Gastrocnemius medialis (tissue), 4 donors: ENCODE results near the gene RIPOR3.

Experiments used
- CTCF ChIP-seq, 5 experiments: fragments of 450-650 bp in 3 of 5; fragments of 200-600 bp in 2 of 5; sonication (generic) in 2 of 5; IDR thresholded peaks in 4 of 5; conservative IDR thresholded peaks in 1 of 5; 1 replicate in 4 of 5; 2 replicates in 1 of 5; pipeline ENCODE4 v1.5.1; 2016 to 2019; ENCODE audit warnings: antibody characterized with exemption in 5 of 5, mild to moderate bottlenecking in 3 of 5, moderate library complexity in 3 of 5
- POLR2A ChIP-seq, 2 donors: fragments of 450-650 bp; IDR thresholded peaks; one replicate each; pipeline ENCODE4 v1.6.1; 2017; ENCODE audit warnings: antibody characterized with exemption in 2 of 2, mild to moderate bottlenecking in 2 of 2, moderate library complexity in 2 of 2

DNA sequence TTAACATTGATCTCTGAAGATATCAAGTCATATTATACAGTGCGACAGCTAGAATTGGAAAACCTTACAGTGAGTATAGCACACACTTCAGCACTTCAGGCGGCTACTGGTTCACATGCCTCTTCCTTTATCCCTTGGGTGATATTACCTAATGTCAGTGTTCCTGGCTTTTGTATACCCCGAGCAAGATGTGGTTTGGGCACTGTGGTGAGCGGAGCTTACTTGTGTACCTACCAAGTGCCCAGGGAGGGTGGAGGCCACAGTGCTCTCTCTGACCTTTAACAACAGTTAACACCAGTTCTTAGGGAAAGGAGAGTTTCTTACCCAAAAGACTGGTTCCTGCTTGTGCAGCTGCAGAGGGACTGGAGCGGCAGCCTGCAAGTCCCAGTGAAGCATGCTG lies 116.8 kb downstream of the RIPOR3 start:
- TF ChIP-seq CTCF (IDR thresholded peaks at IDR 0.05 in 4 of 5, conservative IDR thresholded peaks at IDR 0.05 in 1 of 5): no peak
- no peak for TF ChIP-seq POLR2A (IDR thresholded peaks at IDR 0.05)
